HG02943 (cell line): ENCODE measurements around the gene ZNF580.

Source experiments
- ATAC-seq: cut with Tn5 transposase; IDR thresholded peaks from one replicate; pipeline ENCODE4 v1.9.1; 2021; ENCODE audit warnings: mild to moderate bottlenecking, low read depth, moderate library complexity; ENCODE audit not compliant: unreplicated experiment

The ZNF580 gene

GRCh38 chr19:55674841-55675660 lies 34.2 kb downstream of the ZNF580 start, which contains the start of gene EPN1:
TSS of gene EPN1 (plus strand) at chr19:55675226. CDS start at chr19:55678628, 3,402 bp downstream.
- ATAC-seq: peak; percentile 50

GRCh38 chr19:55675661-55676354 lies 35.0 kb downstream of the ZNF580 start:
- no peak for ATAC-seq

GRCh38 chr19:55676383-55676782 lies 35.6 kb downstream of the ZNF580 start:
- ATAC-seq: no peak

- ATAC-seq: no peak
Observed at GRCh38 chr19:55676889-55677505, 36.2 kb downstream of the ZNF580 start.

GRCh38 chr19:55677572-55678028 lies 36.8 kb downstream of the ZNF580 start:
- ATAC-seq: no peak

- ATAC-seq: peak; percentile 63
Observed at GRCh38 chr19:55678121-55678671, 37.4 kb downstream of the ZNF580 start.

GRCh38 chr19:55679343-55680257 lies 38.8 kb downstream of the ZNF580 start:
- ATAC-seq: no peak

- ATAC-seq: no peak
Observed at GRCh38 chr19:55680339-55681130, 39.7 kb downstream of the ZNF580 start.

DNA sequence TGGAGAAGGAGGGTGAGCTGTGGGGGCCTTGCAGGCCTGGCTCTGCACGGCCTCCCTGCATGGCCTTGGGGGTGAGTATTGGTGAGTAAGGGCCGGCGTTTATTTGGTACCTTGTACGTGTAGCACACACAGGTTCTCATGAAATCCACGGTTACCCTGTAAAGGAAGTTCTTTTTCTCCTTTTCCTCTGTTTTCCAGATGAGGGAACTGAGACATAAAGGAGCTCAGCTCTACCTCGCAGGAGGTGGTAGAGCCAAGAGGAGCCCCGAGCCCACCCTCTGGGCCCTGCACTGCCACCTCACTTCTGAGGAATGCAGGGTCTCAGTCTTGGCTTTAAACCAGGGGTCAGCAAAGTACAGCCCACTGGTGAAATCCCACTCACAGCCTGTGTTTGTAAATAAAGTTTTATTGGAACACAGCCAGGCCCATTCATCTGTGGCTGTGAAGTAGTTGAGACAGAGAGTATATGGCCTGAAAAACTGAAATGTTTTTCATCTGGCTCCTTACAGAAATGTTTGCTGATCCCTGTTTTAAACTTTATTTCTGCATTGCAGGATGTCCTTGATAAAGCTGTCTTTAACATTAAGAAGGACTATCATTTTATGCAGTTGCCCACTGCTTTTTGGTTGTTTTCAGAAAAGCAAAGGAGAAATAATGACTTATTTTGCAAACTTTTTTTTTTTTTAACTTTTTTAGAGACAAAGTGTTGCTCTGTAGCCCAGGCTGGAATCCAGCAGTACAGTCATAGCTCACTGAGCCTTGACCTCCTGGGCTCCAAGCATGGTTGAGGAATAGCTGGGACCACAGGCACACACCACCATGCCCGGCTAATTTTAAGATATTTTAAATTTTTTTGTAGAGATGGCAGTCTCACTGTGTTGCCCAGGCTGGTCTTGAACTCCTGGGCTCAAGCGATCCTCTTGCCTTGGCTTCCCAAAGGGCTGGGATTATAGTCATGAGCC lies 40.6 kb downstream of the ZNF580 start:
- ATAC-seq: no peak

DNA sequence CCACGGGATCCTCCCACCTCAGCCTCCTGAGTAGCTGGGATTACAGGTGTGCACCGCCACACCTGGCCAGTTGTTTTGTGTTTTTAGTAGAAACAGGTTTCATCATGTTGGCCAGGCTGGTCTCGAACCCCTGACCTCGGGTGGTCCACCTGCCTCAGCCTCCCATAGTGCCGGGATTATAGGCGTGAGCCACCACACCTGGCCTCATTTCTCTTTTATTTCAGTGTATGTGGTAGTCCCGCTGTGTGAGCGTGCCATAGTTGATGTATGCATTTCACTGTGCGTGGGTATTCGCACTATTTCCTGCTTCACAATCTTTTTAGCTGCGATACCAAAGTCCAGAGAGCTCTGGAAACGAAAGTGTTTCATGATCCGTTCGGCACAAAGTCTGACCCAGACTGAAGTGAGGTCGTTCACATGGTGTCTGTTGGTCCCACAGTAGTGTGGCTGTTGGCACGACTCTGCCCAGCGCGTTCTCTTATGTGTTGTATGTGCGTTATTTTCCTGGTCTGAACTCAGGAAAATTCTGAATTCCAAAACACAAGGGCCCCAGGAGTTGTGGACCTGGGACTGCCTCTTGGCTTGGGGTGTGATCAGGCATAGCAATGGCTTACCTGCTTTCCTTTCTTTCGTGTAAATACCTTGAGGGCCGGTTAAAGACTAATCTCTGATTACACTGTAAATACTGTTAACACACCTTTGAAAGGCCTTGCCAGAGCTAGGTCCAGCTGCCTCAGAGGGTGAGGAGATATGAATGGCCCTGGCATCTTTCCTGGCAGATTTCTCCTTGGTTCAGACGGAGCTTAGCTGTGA lies 42.9 kb downstream of the ZNF580 start:
- no peak for ATAC-seq

GRCh38 chr19:55684946-55685681 lies 44.3 kb downstream of the ZNF580 start:
- ATAC-seq: no peak

DNA sequence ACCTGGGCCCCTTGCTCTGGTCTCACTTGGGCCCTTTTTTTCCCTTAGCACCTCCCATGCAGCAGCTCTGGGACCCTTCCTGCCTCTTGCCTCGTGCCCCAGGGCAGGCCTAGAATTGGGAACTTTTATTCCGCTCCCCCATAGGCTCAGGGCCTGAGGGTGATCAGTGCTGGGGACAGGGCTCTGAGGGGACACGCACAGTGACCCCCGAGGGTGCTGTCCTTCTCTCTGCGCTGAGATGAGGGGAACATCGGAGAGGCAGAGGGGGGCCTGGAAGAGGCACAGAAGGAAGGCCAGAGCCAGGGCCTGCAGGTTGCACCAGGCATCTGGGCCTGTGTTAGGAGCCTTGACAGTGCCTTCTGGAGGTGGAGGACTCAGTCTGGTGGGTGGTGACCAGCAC lies 45.0 kb downstream of the ZNF580 start:
- ATAC-seq: no peak

DNA sequence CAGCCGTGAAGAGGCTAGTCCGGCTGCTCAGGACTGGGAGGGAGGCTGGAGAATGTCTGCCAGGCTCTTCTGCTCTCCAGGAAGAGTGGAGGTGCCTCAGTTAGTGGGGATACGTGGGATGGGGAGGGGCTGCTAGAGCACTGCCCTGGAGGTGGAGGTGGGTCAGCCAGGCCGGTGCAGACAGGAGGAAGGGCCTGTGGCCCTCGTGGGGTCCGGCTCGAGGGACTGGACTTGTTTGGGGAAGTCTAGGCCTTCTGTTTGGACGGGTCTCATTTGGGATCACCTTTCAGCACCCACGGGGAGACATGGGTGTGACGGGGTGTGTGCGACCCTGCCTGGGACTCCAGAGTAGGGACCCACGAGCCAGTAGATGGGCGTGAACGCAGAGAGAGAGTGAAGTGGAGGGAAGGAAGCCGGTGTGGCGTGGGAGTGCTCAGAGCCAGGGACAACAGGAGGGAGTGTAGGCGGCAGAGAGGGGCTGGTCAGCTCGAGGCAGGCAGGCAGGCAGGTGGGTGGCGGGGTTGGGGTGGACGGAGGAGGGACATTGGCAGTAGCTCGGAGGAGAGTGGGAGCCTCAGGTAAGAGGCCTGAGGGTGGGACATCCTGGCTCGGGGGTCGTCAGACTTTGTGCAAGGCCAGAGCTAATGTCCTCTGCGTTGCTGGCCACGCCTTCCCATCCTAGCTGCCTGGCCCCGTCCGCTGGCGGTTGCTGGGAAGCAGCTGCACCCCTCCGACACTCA lies 45.7 kb downstream of the ZNF580 start:
- ATAC-seq: no peak

- ATAC-seq: no peak
Observed at GRCh38 chr19:55687281-55688201, 46.7 kb downstream of the ZNF580 start.
